GM12875 (cell line): ENCODE measurements around the gene CROCC2.

Experiments
- H3K4me3 ChIP-seq: one replicate; pipeline ENCODE4 v1.5.1; 2011; ENCODE audit warnings: low read depth, low read length, control low read depth
- CTCF ChIP-seq: IDR thresholded peaks from 2 replicates; pipeline ENCODE4 v1.5.1; 2011; ENCODE audit warnings: low read depth, mild to moderate bottlenecking, control low read depth, inconsistent platforms, low read length, moderate library complexity, borderline replicate concordance; ENCODE audit not compliant: insufficient read depth

Gene CROCC2

GRCh38 chr2:240948086-240948485 is 42.0 kb downstream of the CROCC2 start:
- no peak for TF ChIP-seq CTCF
- H3K4me3 ChIP-seq = no peak overlapping the region

DNA sequence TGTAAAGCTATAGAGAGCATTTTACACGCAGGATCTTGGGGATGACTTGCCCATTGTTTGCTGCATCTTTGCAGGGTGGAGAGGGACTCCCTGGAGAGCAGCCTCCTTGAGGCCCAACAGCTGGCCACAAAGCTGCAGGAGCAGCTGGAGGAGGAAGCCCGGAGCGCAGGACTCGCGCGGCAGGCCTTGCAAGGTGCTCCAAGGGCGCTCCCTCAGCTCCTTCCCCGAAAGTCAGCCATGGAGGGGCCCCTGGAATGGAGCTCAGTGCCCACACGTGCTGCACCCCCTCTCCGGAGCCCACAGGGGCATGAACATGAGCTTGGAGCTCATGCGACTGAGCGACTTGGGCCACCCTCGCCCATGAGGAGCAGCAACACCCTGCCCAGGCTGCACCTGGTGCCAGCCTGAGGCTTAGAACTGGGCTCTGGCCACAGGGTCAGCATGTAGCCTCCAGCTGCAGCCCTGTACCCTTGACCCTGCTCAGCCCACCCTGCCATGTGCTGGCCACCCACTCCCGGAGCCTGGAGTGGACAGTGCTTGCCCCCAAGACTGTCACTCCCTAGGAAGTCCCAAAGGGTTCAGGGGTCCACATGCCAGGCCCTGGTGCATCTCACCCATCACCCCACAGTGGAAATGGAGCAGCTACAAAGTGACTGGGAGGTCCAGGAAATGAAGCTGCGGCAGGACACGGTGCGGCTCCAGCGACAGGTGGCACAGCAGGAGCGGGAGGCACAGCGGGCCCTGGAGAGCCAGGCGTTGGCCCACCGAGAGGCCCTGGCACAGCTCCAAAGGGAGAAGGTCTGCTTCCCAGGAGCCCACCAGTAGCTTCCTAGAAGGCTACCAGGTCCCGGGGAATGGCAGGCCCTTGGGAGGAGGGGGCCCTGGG is 43.0 kb downstream of the CROCC2 start:
- H3K4me3 ChIP-seq = no peak overlapping the region
- TF ChIP-seq CTCF = no peak

GRCh38 chr2:240949791-240950705 is 43.9 kb downstream of the CROCC2 start:
- no peak for TF ChIP-seq CTCF
- H3K4me3 ChIP-seq = no peak overlapping the region

DNA sequence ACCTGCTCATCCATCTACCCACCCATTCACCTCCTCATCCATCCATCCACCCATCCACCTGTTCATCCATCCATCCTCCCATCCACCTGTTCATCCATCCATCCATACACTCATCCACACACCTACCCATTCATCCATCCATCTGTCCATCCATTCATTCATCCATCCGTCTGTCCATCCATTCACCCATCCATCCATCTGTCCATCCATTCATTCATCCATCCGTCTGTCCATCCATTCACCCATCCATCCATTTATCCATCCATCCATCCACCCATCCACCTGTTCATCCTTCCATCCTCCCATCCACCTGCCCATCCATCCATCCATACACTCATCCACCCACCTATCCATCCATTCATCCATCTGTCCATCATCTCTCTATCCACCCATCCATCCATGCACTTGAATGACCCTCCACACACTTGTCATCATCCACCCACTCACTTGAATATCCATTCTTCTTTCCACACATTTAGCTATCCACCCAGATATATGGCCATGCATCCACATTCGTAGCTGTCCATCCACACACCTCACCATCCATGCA is 45.0 kb downstream of the CROCC2 start:
- no peak overlapping the region for H3K4me3 ChIP-seq
- no peak for TF ChIP-seq CTCF

DNA sequence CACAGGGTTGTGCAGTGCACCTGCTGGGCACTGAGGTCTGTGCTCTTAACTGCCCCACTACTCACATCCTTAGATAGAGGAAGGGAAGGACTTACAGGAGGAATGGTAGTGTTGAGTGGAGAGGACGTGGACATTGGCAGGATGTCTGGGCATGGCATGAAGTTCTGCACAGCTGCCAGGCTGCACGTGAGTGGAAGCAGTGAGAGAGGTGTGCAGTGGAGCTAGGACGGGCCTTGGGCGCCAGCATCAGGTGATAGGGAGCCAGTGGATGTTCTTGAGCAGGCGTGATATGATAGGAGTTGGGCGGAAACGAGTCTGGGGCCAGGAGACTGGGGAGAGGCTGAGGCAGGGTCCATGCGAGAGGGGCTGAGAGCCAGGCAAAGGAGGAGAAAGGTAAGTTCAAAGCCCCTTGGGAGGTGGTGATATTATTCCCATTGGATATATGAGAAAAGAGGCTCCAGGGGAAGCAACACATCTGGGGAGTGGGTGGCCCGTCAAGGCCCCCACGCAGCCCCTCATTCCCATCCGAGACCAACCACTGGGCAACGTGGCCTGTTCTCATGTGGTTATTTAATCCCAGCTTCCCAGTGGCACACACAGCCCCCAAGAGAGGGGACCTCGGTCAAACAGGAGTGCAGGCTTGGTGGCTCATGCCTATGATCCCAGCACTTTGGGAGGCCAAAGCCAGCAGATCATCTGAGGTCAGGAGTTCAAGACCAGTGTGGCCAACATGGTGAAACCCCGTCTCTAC is 46.5 kb downstream of the CROCC2 start:
- no peak overlapping the region for H3K4me3 ChIP-seq
- TF ChIP-seq CTCF = no peak
